ENCODE measurements around the gene OR5AN1. TPM values are rescaled to one million over a fixed set of nuclear protein-coding genes. Genes with fewer than 3 reads are reported as not detected.

The OR5AN1 gene
- total and polyA plus RNA-seq, 2 experiments from 2014 or later: not detected

DNA sequence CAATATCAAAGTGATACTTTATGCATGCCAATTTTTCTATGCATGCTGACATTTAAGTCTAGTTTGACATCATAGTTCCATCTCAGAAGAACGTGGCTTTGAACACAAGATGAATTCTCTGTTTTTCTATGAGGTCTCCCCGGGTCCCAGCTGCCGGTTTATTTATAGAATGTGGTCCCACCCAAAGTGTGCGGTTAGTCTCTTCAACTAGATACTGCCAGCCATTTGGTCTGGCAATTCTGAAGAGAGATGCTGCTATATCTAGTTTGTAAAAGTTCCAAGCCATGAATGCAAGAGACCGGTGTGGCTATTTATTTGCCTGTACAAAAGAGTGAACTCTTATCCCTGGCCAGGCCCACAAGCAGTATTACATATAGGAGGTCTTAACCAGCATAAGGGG, 58.3 kb downstream of the OR5AN1 start:
- DNase-seq (ENCODE audit: low spot score) (no peak), ATAC-seq (no peak)
- H3K27ac ChIP-seq (ENCODE audit: low read depth): no peak overlapping the region
- H3K27me3 ChIP-seq (ENCODE audit: insufficient read depth): no peaks in the 10 kb centered on the region
- no peaks in the 10 kb centered on the region; the same call in 2 of the 3 replicates for H3K36me3 Mint-ChIP-seq (ENCODE audit: low read depth)
- no peak overlapping the region for H3K4me3 ChIP-seq
- H3K79me2 ChIP-seq (replicated peaks; ENCODE audit: insufficient read depth): no peaks in the 10 kb centered on the region
- H3K27me3 Mint-ChIP-seq (ENCODE audit: insufficient read depth, low read depth, poor library complexity): no peaks in the 10 kb centered on the region
- H3K27ac Mint-ChIP-seq: no peak overlapping the region
- H3K4me1 ChIP-seq (ENCODE audit: insufficient read depth): no peaks in the 10 kb centered on the region
- H4K20me1 ChIP-seq (replicated peaks; ENCODE audit: insufficient read depth): no peaks in the 10 kb centered on the region
- no peaks in the 10 kb centered on the region for H3F3A ChIP-seq (replicated peaks; ENCODE audit: low read depth)
- no peak for TF ChIP-seq ZNF114 (CRISPR knock-in tag; IDR thresholded peaks at IDR 0.05)
- H3K4me1 Mint-ChIP-seq: no peaks in the 10 kb centered on the region
- H3K9me3 Mint-ChIP-seq: peaks cover 9% of the 10 kb centered on the region
- peaks cover 16% of the 10 kb centered on the region for H3K9me2 ChIP-seq (ENCODE audit: insufficient read depth)
- H3K4me2 ChIP-seq: no peak overlapping the region
- H3K4me3 Mint-ChIP-seq: no peak overlapping the region
- H2AFZ ChIP-seq: no peak overlapping the region
- H3K36me3 ChIP-seq (ENCODE audit: insufficient read depth): no peaks in the 10 kb centered on the region

DNA sequence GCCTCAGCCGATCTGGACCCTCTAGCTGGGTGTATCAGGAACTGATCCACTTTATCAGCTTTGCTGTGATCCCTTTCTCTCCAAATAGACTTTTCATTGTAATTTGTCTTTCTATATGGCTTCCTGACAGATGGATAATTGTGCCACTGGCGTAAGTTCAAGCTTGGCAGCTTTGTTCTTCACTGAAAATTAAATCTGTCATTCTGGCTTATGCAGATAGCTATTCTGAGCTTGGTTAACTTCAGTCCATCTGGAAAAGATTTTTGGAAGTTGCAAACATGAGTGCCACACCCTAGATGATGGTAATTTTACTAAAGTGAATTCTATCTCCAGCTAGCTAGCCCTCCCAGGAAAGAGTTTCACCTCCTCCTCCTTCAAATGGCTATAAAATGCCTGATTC, 59.5 kb downstream of the OR5AN1 start:
- no peak for ATAC-seq
- Histone ChIP-seq H4K20me1 (replicated peaks; ENCODE audit: insufficient read depth) (no peaks in the 10 kb centered on the region), H3K27ac (ENCODE audit: low read depth) (no peak overlapping the region), H3K79me2 (replicated peaks; ENCODE audit: insufficient read depth) (no peaks in the 10 kb centered on the region), H2AFZ (no peak overlapping the region), H3K4me3 (no peak overlapping the region), H3K4me1 (ENCODE audit: insufficient read depth) (no peaks in the 10 kb centered on the region), H3K9me2 (ENCODE audit: insufficient read depth) (peaks cover 25% of the 10 kb centered on the region), H3K36me3 (ENCODE audit: insufficient read depth) (no peaks in the 10 kb centered on the region), H3K27me3 (ENCODE audit: insufficient read depth) (no peaks in the 10 kb centered on the region), H3F3A (replicated peaks; ENCODE audit: low read depth) (no peaks in the 10 kb centered on the region), H3K4me2 (no peak overlapping the region)
- Mint-ChIP-seq H3K36me3 (ENCODE audit: low read depth) (no peaks in the 10 kb centered on the region), H3K4me3 (no peak overlapping the region), H3K9me3 (peaks cover 2% of the 10 kb centered on the region; the same call in 2 of the 3 replicates), H3K4me1 (no peaks in the 10 kb centered on the region), H3K27ac (no peak overlapping the region), H3K27me3 (ENCODE audit: insufficient read depth, low read depth, poor library complexity) (no peaks in the 10 kb centered on the region)
- no peak for DNase-seq (ENCODE audit: low spot score)
- TF ChIP-seq POLR2AphosphoS5 (IDR thresholded peaks at IDR 0.05; ENCODE audit: low read depth) (no peak), ZNF331 (CRISPR knock-in tag; IDR thresholded peaks at IDR 0.05; ENCODE audit: low read depth) (no peak), JUNB (IDR thresholded peaks at IDR 0.05; ENCODE audit: unreplicated experiment) (no peak), CREB1 (CRISPR knock-in tag; IDR thresholded peaks at IDR 0.05; ENCODE audit: low read depth) (no peak), EZH2 (IDR thresholded peaks at IDR 0.05; ENCODE audit: low read depth, unreplicated experiment) (no peak)
- TF ChIP-seq, protein P1, sequence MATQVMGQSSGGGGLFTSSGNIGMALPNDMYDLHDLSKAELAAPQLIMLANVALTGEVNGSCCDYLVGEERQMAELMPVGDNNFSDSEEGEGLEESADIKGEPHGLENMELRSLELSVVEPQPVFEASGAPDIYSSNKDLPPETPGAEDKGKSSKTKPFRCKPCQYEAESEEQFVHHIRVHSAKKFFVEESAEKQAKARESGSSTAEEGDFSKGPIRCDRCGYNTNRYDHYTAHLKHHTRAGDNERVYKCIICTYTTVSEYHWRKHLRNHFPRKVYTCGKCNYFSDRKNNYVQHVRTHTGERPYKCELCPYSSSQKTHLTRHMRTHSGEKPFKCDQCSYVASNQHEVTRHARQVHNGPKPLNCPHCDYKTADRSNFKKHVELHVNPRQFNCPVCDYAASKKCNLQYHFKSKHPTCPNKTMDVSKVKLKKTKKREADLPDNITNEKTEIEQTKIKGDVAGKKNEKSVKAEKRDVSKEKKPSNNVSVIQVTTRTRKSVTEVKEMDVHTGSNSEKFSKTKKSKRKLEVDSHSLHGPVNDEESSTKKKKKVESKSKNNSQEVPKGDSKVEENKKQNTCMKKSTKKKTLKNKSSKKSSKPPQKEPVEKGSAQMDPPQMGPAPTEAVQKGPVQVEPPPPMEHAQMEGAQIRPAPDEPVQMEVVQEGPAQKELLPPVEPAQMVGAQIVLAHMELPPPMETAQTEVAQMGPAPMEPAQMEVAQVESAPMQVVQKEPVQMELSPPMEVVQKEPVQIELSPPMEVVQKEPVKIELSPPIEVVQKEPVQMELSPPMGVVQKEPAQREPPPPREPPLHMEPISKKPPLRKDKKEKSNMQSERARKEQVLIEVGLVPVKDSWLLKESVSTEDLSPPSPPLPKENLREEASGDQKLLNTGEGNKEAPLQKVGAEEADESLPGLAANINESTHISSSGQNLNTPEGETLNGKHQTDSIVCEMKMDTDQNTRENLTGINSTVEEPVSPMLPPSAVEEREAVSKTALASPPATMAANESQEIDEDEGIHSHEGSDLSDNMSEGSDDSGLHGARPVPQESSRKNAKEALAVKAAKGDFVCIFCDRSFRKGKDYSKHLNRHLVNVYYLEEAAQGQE (IDR thresholded peaks at IDR 0.05; ENCODE audit: unreplicated experiment): no peak
- TF ChIP-seq, protein P2, sequence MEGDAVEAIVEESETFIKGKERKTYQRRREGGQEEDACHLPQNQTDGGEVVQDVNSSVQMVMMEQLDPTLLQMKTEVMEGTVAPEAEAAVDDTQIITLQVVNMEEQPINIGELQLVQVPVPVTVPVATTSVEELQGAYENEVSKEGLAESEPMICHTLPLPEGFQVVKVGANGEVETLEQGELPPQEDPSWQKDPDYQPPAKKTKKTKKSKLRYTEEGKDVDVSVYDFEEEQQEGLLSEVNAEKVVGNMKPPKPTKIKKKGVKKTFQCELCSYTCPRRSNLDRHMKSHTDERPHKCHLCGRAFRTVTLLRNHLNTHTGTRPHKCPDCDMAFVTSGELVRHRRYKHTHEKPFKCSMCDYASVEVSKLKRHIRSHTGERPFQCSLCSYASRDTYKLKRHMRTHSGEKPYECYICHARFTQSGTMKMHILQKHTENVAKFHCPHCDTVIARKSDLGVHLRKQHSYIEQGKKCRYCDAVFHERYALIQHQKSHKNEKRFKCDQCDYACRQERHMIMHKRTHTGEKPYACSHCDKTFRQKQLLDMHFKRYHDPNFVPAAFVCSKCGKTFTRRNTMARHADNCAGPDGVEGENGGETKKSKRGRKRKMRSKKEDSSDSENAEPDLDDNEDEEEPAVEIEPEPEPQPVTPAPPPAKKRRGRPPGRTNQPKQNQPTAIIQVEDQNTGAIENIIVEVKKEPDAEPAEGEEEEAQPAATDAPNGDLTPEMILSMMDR (conservative IDR thresholded peaks at IDR 0.05; ENCODE audit: low read depth in 2 of 2): no peak
- TF ChIP-seq, protein P3, sequence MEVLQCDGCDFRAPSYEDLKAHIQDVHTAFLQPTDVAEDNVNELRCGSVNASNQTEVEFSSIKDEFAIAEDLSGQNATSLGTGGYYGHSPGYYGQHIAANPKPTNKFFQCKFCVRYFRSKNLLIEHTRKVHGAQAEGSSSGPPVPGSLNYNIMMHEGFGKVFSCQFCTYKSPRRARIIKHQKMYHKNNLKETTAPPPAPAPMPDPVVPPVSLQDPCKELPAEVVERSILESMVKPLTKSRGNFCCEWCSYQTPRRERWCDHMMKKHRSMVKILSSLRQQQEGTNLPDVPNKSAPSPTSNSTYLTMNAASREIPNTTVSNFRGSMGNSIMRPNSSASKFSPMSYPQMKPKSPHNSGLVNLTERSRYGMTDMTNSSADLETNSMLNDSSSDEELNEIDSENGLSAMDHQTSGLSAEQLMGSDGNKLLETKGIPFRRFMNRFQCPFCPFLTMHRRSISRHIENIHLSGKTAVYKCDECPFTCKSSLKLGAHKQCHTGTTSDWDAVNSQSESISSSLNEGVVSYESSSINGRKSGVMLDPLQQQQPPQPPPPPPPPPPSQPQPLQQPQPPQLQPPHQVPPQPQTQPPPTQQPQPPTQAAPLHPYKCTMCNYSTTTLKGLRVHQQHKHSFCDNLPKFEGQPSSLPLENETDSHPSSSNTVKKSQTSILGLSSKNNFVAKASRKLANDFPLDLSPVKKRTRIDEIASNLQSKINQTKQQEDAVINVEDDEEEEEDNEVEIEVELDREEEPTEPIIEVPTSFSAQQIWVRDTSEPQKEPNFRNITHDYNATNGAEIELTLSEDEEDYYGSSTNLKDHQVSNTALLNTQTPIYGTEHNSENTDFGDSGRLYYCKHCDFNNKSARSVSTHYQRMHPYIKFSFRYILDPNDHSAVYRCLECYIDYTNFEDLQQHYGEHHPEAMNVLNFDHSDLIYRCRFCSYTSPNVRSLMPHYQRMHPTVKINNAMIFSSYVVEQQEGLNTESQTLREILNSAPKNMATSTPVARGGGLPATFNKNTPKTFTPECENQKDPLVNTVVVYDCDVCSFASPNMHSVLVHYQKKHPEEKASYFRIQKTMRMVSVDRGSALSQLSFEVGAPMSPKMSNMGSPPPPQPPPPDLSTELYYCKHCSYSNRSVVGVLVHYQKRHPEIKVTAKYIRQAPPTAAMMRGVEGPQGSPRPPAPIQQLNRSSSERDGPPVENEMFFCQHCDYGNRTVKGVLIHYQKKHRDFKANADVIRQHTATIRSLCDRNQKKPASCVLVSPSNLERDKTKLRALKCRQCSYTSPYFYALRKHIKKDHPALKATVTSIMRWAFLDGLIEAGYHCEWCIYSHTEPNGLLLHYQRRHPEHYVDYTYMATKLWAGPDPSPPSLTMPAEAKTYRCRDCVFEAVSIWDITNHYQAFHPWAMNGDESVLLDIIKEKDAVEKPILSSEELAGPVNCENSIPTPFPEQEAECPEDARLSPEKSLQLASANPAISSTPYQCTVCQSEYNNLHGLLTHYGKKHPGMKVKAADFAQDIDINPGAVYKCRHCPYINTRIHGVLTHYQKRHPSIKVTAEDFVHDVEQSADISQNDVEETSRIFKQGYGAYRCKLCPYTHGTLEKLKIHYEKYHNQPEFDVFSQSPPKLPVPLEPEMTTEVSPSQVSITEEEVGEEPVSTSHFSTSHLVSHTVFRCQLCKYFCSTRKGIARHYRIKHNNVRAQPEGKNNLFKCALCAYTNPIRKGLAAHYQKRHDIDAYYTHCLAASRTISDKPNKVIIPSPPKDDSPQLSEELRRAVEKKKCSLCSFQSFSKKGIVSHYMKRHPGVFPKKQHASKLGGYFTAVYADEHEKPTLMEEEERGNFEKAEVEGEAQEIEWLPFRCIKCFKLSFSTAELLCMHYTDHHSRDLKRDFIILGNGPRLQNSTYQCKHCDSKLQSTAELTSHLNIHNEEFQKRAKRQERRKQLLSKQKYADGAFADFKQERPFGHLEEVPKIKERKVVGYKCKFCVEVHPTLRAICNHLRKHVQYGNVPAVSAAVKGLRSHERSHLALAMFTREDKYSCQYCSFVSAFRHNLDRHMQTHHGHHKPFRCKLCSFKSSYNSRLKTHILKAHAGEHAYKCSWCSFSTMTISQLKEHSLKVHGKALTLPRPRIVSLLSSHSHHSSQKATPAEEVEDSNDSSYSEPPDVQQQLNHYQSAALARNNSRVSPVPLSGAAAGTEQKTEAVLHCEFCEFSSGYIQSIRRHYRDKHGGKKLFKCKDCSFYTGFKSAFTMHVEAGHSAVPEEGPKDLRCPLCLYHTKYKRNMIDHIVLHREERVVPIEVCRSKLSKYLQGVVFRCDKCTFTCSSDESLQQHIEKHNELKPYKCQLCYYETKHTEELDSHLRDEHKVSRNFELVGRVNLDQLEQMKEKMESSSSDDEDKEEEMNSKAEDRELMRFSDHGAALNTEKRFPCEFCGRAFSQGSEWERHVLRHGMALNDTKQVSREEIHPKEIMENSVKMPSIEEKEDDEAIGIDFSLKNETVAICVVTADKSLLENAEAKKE (CRISPR knock-in tag; IDR thresholded peaks at IDR 0.05): no peak
- TF ChIP-seq, protein P4, sequence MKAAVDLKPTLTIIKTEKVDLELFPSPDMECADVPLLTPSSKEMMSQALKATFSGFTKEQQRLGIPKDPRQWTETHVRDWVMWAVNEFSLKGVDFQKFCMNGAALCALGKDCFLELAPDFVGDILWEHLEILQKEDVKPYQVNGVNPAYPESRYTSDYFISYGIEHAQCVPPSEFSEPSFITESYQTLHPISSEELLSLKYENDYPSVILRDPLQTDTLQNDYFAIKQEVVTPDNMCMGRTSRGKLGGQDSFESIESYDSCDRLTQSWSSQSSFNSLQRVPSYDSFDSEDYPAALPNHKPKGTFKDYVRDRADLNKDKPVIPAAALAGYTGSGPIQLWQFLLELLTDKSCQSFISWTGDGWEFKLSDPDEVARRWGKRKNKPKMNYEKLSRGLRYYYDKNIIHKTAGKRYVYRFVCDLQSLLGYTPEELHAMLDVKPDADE (IDR thresholded peaks at IDR 0.05): no peak
